B cell (primary cell): Measurements from ENCODE around the gene LRBA.
"Not testable (repeated sequence)": the region's sequence is repeated elsewhere in the genome, so short reads cannot be mapped to it uniquely, and the experiment has no call there.

Experiments
- EZH2 ChIP-seq: IDR thresholded peaks from 2 replicates; pipeline ENCODE4 v1.6.1; 2012; ENCODE audit warnings: borderline replicate concordance, low read depth, mild to moderate bottlenecking, moderate library complexity, low read length; ENCODE audit not compliant: insufficient read depth, poor library complexity, severe bottlenecking
- TF ChIP-seq, protein P1 (sequence below): fragments of 200-600 bp; IDR thresholded peaks from one replicate; pipeline ENCODE4 v1.8.0; 2022; ENCODE audit warnings: antibody characterized with exemption, mild to moderate bottlenecking

DNA sequence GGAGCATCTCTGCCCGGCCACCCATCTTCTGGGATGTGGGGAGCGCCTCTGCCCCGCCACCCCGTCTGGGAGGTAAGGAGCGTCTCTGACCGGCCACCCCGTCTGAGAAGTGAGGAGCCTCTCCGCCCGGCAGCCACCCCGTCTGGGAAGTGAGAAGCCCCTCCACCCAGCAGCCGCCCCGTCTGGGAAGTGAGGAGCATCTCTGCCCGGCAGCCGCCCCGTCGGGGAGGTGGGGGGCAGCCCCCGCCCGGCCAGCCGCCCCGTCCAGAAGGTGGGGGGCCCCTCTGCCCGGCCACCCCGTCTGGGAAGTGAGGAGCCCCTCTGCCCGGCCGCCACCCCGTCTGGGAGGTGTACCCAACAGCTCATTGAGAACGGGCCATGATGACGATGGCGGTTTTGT is 61.2 kb downstream of the LRBA start:
- TF ChIP-seq, protein P1, sequence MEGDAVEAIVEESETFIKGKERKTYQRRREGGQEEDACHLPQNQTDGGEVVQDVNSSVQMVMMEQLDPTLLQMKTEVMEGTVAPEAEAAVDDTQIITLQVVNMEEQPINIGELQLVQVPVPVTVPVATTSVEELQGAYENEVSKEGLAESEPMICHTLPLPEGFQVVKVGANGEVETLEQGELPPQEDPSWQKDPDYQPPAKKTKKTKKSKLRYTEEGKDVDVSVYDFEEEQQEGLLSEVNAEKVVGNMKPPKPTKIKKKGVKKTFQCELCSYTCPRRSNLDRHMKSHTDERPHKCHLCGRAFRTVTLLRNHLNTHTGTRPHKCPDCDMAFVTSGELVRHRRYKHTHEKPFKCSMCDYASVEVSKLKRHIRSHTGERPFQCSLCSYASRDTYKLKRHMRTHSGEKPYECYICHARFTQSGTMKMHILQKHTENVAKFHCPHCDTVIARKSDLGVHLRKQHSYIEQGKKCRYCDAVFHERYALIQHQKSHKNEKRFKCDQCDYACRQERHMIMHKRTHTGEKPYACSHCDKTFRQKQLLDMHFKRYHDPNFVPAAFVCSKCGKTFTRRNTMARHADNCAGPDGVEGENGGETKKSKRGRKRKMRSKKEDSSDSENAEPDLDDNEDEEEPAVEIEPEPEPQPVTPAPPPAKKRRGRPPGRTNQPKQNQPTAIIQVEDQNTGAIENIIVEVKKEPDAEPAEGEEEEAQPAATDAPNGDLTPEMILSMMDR: not testable (repeated sequence)
- not testable (repeated sequence) for TF ChIP-seq EZH2
